HS-5 (cell line): ENCODE data around the gene SELENOI.

ENCODE experiments used
- DNase-seq: peaks from one replicate; pipeline ENCODE4 v3.0.0-alpha.2; 2012; ENCODE audit warnings: low read depth

The SELENOI gene

DNA sequence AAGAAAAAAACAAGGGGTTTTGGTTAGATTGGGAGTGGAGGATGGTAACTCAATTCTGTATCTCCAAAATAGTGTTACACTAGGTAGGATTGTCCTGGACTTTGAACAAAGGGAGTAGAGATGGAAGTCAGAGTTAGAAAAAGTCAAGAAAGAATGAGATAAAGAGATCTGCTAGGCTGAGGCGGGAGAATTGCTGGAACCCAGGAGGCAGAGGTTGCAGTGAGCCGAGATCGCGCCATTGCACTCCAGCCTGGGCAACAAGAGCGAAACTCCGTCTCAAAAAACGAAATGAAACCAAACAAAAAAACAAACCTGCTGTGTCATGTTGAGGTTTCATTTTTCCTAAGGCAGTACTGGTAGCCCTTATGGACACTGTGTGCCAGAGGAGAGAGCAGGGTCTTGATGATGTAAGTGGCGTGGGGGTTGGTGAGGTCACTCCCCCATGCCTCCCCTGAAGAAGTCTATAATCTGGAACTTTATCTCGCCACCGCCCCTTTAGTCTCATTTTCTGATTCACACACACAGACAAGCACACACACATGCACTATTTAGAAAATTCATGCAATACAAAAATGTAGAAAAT lies 66.2 kb downstream of the SELENOI start:
- DNase-seq = no peak

DNA sequence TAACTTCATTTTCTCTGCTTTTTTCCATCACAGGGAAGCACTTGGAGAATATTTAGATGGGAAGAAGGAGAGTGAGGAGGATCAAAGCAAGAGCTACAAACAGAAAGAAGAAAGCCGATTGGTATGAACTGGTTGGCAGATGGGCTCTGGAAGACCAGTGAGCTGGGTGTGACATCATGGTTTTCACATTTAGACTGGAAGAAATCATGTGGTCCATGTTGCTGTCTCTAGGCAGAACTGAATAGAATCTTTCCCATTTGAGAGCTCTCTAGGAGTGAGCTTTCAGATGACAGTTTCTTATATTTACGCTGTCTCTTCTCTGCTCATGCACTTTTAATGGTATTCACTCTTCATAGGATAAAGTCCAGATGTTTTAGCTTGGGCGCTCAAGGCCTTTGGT lies 68.4 kb downstream of the SELENOI start:
- DNase-seq = no peak

DNA sequence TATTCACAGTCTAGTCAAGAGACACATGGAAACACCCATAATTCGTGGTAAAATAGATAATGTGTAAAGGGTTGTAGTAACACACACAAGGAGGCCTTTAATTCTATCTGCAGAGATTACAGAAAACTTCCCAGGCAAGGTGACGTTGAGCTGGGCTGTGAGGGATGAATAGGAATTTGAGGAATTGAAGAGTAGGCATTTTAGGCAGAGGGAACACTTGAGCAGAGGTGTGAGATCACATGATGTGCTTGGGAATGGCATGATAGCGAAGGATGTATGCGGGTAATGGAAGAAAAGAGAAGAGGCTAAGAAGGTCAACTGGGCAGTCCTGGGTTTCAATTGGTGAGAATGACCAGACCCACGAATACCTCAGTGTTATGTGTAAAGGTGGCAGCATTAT lies 76.0 kb downstream of the SELENOI start:
- DNase-seq = no peak

DNA sequence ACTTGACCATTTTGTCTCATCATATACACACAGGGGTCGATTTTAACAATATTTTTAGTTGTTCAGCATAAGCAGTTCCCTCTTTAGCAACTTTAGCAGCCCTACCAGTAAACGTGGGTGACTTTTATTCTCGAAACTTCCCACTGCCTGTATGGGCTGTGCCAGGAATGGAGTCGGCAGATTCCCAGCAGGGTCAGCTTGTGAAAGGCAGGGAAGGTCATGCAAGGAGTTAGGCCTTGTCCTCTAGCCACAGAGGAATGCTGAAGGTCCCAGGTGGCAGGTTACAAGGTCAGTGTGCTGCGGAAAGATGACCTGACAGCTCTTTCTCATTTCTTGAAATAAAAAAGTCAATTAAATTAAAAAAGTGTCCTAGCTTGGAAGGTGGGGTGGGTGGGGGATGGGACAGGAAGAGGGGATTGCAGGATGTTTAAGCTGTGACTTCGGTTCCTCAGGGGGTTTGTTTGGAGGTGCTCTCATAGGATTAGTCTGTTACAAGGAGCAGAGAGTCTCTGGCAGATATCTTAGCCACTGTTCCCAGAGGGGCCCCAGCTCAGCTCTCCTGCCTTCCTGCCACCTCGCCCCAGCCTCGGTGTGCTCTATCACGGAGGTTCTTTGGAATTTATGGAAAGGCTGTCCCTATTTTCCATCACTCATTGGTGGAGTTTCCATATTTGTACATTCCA lies 77.1 kb downstream of the SELENOI start:
- DNase-seq = no peak

DNA sequence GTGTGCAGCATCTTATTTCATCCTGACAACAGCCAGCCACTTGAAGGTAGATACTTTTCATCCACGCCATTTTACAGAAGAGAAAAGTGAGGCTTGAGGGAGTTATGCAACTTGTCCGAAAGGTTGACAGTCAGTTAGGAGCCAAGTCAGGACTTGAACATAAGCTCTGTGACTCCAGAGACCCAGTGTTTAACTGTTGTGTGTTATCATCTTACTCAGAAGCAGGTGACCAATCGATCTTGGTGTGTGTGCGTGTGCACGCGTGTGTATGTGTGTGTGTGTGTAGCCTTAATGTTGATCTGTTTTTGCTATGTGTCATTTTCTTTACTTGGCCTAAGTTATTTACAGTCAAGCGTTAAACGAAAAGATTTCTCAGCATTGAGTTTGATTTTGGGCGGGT lies 77.8 kb downstream of the SELENOI start:
- DNase-seq = no peak

DNA sequence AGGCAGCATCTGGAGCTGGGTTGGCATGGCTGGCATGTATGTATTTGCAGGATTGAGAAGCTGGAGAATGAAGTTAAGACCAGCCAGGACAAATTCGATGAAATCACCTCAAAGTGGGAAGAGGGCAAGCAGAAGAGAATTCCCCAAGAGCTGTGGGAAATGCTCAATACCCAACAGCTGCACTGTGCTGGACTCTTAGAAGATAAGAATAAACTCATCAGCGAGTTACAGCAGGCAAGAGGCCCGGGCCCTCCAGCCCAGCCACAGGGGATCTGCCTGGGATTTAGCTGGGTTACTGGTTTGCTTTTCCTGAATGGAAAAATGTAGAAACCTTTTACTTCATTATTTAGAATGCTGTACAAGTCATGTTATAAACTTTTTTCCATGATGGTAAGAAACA lies 78.3 kb downstream of the SELENOI start:
- no peak for DNase-seq

DNA sequence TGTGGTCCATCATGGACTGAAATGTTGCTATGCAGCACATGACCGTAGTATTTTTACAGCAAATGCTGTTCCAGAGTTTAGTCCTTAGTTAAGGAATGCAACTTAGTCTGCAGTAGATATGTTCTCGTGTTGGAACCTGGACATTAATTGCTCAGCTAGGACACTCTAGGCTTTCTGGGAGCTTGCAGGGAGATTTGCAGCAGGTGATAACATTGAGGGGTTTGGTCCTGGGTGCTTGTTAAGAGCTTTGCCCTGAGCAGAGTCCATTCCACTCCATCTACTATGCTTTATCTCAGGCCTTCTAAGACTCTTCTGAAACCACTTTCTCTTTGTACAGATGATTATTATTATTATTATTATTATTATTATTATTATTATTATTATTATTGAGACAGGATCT lies 82.9 kb downstream of the SELENOI start:
- no peak for DNase-seq

DNA sequence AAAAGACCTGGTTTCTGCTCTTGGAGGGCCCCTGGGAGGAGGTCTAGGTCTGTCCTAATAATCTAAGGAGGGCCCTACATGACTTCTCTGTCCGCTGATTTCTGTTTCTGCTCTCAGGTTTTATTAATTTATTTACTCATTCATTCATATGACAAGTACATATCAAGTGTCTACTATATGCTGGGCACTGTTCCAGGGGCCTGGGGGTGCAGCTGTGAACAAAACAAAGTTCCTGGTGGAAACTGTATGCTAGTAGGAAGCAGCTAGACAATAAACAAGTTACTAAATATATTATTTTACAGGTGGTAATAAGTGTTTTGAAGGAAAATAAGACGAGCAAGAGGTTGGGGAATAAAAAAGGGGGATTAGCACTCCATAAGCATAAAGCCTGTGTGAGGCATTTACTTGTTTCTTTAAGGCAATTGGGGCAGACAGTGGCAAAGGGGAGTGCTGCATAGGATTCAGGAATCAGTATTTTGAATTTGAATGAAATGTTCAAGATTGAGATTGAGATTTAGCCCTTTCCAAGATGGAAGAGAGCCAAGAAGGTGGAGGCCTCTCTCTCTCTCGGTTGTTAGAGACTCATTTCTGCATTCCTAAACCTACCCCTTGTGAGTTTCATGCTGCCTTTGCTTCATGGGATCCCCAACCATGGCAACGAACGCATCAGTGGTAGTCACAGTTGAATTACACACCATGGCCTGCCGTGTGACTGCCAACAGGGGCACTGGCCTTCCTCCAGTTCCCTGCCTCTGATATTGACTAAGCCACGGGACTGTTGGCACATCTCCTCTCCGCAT lies 84.0 kb downstream of the SELENOI start:
- DNase-seq = no peak

DNA sequence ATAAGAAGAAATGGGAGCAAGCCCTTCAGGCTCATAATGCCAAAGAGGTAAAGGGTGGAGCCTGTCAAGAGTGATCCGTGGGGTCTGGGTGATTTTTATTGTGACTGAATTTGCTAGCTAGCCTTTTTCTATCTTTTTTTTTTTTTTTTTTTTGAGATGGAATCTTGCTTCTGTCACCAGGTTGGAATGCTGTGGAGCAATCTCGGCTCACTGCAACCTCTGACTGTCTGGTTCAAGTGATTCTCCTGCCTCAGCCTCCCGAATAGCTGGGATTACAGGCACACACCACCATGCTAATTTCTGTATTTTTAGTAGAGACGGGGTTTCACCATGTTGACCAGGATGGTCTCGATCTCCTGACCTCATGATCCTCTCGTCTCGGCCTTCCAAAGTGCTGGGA lies 84.9 kb downstream of the SELENOI start:
- DNase-seq = no peak

DNA sequence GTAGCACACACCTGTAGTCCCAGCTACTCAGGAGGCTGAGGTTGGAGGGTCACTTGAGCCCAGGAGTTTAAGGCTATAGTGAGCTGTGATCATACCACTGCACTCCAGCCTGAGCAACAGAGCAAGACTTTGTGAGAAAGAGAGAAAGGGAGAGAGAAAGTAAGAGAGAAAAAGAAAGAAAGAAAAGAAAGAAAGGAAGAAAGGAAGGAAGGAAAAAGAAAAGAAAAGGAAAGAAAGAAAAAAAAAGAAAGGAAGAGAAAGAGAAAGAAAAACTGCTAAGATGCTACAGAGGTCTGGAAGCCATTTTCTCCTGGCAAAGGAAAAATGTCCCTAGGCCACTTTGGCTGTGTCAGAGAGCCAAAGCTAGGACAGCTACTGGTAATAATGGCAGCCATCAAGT lies 86.4 kb downstream of the SELENOI start:
- DNase-seq = no peak

DNA sequence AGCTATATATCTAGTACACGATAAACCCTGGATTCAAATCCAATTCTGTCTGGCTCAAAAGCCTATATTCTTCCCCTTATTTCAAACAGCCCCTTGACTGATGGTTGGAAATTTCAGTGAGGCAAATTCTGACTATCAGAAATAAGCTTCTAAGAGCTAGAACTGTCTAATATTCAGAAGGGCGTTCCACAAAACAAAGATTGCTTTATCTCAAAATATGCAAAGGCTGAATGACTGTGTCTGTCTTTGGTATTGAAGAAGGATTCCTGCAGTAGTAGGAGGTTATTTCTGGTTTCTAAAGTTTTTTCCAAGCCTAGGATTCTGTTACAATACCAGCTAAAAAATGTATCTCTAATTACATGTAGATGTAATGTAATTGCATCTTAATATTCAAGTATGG lies 86.9 kb downstream of the SELENOI start:
- no peak for DNase-seq

DNA sequence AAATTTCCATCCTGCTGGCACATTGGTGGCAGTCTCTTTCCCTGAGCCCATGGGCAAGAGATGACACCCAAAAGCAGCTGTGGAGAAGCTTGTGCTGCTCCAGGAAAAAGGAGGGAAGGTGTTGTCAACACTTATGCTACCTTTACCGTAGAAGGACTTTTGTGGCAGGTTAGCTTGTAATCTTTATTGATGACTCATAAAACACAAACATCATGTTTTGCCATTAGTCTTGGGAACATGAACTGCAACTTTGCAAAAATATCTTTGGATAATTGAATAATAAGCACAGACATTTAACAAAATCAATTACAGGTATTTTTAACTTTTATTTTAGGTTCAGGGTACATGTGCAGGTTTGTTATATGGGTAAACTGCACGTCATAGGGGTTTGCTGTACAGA lies 89.2 kb downstream of the SELENOI start:
- DNase-seq = no peak

DNA sequence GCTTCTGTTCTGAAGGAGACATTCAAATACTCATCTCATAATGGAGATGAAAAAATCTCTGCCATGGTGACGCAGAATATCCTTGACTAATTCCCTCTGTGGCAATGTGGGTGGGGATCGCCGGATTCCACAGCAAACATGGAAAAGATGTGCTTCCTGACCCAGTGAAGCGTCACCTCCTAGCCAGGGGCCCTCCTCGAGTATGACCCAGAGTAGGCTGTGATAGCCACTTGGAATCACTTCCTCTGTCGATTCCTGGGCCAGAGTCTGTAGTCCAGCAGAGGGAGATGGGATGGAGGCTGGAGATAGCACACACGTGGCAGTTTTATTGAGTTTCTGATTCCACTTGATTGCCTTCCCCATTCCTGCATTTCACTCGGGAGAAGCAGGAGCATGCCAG lies 92.6 kb downstream of the SELENOI start:
- peak; percentile 73 for DNase-seq

DNA sequence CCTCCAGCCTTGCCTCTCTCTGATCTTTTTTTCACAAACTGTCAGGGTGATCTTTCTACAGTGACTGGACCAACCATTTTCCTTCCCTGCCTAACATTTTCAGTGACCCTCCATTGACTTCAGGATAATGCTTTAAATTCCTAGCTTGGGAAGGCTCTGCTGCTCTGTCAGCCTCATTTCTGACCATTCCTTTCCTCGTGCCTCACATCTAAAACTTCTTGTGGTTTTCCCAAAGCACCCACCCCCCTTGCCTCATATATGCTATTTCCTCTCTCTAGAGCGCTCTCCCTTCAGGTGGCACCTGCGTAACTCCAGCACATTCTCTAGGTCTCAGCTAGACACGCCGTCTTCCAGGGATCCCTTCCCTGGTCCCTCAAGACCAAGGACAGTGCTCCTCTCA lies 93.0 kb downstream of the SELENOI start:
- no peak for DNase-seq

DNA sequence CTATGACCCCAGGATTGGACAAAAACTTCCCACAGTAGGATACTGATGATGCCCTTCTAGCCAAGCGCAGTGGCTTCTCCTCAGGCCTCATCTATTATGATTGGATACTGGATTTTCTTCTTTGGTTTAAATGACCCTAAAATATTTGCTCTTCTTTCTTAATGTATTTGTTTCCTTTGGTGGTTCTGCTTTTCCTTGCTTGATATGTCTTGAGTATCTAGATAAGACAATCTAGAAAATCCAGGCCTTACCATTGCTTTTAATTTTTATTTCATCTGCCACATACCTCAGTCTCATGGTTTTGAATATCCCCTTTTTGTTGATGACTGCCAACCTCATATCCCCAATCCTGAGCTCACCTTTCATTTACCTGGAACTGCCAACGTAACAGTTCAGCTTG lies 96.4 kb downstream of the SELENOI start:
- DNase-seq = no peak

DNA sequence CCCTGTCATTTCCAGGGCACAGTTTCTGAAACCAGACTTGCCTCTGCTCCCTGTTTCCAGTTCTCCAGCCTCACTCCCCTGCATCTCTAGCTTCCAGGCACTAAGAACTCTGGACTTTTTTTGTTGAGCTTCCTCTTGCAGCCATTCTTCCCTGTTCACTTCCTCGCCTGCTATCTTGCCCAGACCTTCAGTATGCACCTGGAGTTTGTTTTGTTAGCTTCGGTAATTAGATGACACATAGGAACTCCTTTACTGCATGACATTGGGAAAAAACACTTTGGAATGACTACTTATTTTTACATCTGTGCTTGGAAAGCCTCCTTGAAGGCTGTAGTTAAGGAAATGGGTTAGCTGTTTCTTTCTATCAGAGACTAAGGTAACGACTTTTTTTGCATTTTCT lies 96.8 kb downstream of the SELENOI start:
- no peak for DNase-seq

DNA sequence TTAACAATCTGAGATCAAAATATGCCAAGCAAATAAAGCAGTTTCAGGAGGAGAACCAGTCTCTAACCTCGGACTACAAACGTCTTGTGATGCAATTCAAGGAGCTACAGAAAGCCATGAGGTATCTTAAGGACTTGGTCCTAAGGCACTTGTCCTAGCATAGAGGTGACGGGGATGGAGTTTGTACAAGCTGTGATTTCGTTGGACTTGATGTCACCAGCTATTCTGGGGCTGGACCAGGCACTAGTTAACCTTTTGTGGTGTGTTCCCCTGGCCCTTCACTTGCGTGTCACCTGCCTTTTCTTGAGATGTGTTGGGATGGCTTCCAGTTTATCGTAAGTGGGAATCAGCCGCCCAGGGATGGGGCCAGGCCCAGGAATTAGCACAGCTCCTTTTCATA lies 98.3 kb downstream of the SELENOI start:
- DNase-seq = no peak
